Osteocyte (in vitro differentiated cells): ENCODE data around the gene FXN. TPM values are rescaled to one million over a fixed set of nuclear protein-coding genes. Genes with fewer than 3 reads are reported as not detected.
A peak's percentile ranks its signal among the peaks of the same experiment; 100 is the strongest.

Source experiments
- DNase-seq: peaks from one replicate; pipeline ENCODE4 v3.0.0; 2021; ENCODE audit warnings: mixed read lengths; ENCODE audit not compliant: unreplicated experiment; ENCODE audit errors: extremely low spot score
- H3K27ac Mint-ChIP-seq: one replicate; pipeline ENCODE4 v1.8.0; 2021; ENCODE audit warnings: mild to moderate bottlenecking, mixed read lengths; ENCODE audit not compliant: unreplicated experiment
- H3K27me3 Mint-ChIP-seq: one replicate; pipeline ENCODE4 v1.8.0; 2021; ENCODE audit warnings: mixed read lengths; ENCODE audit not compliant: unreplicated experiment
- H3K36me3 Mint-ChIP-seq: one replicate; pipeline ENCODE4 v1.8.0; 2021; ENCODE audit warnings: mixed read lengths; ENCODE audit not compliant: unreplicated experiment
- H3K4me1 Mint-ChIP-seq: one replicate; pipeline ENCODE4 v1.8.0; 2021; ENCODE audit warnings: mixed read lengths; ENCODE audit not compliant: unreplicated experiment
- H3K4me3 Mint-ChIP-seq: one replicate; pipeline ENCODE4 v1.8.0; 2021; ENCODE audit warnings: mild to moderate bottlenecking, moderate library complexity, mixed read lengths; ENCODE audit not compliant: unreplicated experiment
- H3K9me3 Mint-ChIP-seq: one replicate; pipeline ENCODE4 v1.8.0; 2021; ENCODE audit warnings: mixed read lengths; ENCODE audit not compliant: unreplicated experiment
- CTCF ChIP-seq: fragments of 200-600 bp; sonication (generic); IDR thresholded peaks from 2 replicates; pipeline ENCODE4 v1.5.0; 2021; ENCODE audit warnings: antibody characterized with exemption, mild to moderate bottlenecking, moderate library complexity
- total RNA-seq: library from RNA; stranded (reverse); gene quantifications from 2 replicates; pipeline ENCODE4 v1.2.1, GENCODE V29; 2021

Gene FXN
- total RNA-seq, 1 donor from 2014 or later, result 9.8 TPM

DNA sequence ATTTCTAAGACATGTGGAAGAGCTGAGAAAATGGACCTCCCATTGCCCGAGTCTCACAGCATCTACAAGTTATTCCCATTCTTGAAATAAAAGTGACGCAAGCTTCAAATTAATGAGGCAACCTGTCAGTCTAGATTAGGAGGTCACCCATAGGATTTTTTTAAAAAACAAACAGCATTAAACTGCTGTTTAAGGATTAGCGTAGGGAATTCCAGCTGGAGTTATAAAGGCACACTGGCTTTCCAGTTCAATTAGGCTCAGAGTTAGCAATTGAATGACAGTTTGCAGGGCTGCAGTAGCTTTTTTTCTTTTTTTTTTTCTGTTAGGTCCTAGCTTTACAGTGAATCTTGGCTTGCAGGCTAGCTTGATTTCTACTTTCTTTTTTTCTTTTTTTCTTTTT, 37.9 kb upstream of the FXN start:
- no peak overlapping the region for H3K4me3 Mint-ChIP-seq
- no peaks in the 10 kb centered on the region for H3K36me3 Mint-ChIP-seq
- TF ChIP-seq CTCF, result no peak
- no peaks in the 10 kb centered on the region for H3K9me3 Mint-ChIP-seq
- no peaks in the 10 kb centered on the region for H3K4me1 Mint-ChIP-seq
- H3K27me3 Mint-ChIP-seq, result peaks cover 41% of the 10 kb centered on the region
- H3K27ac Mint-ChIP-seq, result no peak overlapping the region
- no peak for DNase-seq

DNA sequence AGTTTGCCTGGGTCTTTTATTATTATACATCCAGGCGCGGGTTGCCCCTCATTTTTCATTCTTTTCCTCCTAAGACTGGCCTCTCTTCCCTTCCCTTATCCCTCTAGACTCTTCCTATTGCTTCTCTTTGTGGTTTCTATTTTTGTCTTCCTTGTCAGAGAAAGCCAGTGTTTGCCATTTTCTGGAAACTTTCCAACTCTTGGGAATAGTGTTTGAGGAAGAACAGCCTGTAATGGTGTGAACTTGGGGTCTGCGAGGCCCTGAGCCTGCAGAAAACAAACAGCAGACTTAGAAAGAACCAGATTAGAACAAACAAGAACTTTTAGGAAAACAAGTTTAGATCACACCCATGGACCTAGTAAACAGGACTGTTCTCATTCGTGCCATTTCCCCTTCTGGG, 37.2 kb upstream of the FXN start:
- Mint-ChIP-seq H3K4me1 (no peaks in the 10 kb centered on the region), H3K27ac (no peak overlapping the region), H3K9me3 (no peaks in the 10 kb centered on the region), H3K4me3 (no peak overlapping the region), H3K27me3 (peaks cover 41% of the 10 kb centered on the region), H3K36me3 (no peaks in the 10 kb centered on the region)
- no peak for DNase-seq
- no peak for TF ChIP-seq CTCF

DNA sequence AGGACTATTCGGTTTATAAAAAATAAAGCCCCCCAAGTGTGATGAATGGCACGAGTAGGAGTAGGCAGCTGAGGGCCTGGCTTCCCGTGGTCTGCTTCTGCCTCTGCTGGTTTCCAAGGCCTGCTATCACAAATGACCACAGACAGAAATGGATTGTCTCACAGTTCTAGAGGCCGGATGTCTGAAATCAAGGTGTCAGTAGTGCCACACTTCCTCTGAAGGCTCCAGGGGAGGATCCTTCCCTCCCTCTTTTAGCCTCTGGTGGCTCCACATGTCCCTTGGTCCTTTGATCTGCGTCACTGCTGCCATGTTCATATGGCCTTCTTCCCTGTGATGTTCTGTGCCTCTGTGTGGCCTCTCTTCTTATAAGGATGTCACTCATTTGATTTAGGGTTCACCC, 36.7 kb upstream of the FXN start:
- H3K4me3 Mint-ChIP-seq, result no peak overlapping the region
- H3K9me3 Mint-ChIP-seq, result no peaks in the 10 kb centered on the region
- DNase-seq, result no peak
- no peak for TF ChIP-seq CTCF
- no peaks in the 10 kb centered on the region for H3K36me3 Mint-ChIP-seq
- H3K27me3 Mint-ChIP-seq, result peaks cover 40% of the 10 kb centered on the region
- H3K27ac Mint-ChIP-seq, result no peak overlapping the region
- no peaks in the 10 kb centered on the region for H3K4me1 Mint-ChIP-seq

DNA sequence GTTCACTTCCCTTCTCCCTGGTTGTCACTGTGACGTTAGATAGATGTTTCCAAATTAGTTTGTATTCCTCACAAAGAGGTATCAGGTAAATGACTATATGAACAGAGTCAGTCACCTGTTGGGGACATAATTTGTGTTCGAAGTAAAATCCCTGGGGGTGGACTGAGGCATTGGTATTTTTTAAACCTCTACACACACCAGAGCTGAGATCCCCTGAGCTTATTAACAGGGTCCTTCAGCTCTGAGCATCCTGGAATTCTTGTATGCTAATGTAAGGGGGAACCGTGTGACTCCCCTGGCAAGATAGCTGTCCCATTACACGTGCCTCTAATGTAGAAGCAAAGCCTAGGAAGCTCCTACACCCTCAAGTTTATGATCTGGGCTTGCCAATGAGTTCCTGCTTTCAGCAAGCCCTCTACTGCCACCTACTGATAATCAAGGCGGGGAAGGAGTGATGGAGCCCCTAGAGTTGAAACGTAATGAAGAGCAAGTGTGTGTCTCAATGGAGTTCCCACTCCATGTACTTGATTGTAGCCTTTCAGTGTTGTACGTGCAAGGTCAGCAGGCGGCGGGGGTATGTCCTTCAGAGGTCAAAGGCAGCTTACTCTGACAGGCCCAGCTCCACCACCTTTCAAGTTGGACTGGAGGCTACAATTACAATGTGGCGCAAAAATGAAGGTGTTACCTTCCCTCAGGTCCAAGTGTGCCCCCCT, 36.0 kb upstream of the FXN start:
- Mint-ChIP-seq H3K9me3 (no peaks in the 10 kb centered on the region), H3K27ac (no peak overlapping the region), H3K36me3 (no peaks in the 10 kb centered on the region), H3K27me3 (peaks cover 42% of the 10 kb centered on the region), H3K4me1 (peaks cover 2% of the 10 kb centered on the region), H3K4me3 (no peak overlapping the region)
- DNase-seq, result no peak
- TF ChIP-seq CTCF, result peak; percentile 80

DNA sequence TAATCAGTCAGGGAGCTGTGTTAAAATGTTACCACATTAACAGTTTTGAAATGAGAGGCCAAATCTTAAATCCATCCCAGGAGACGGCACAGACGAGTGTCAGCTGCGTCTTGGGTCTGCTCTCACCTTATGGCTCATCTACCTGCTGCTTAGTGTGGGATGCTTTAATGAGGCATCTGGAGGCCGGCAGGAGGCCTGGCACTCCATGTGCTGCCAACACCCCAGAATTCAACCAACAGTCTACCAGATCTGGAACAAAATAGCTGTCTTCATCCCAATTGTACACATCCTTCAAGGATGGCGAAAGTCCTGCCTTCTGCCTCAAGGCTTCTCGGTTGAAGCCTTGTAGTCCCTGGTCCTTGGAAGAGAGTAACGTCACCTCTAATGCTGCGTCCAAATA, 33.6 kb upstream of the FXN start:
- Mint-ChIP-seq H3K27ac (no peak overlapping the region), H3K4me3 (no peak overlapping the region), H3K27me3 (peaks cover 30% of the 10 kb centered on the region), H3K4me1 (peaks cover 8% of the 10 kb centered on the region), H3K36me3 (no peaks in the 10 kb centered on the region), H3K9me3 (no peaks in the 10 kb centered on the region)
- no peak for DNase-seq
- TF ChIP-seq CTCF, result no peak
